Thyroid gland (tissue), 4 donors: Measurements from ENCODE around the gene KCNS3.

Source experiments
- POLR2A ChIP-seq, 2 donors: fragments of 450-650 bp; IDR thresholded peaks; one replicate each; pipeline ENCODE4 v1.6.1; 2017; ENCODE audit warnings: antibody characterized with exemption in 2 of 2, mild to moderate bottlenecking in 2 of 2, moderate library complexity in 1 of 2
- TF ChIP-seq, protein P1 (sequence below), 6 experiments: fragments of 200-600 bp in 3 of 6; fragments of 450-650 bp in 3 of 6; sonication (generic) in 3 of 6; IDR thresholded peaks; one replicate each; pipeline ENCODE4 v1.5.1; 2016 to 2019; ENCODE audit warnings: antibody characterized with exemption in 6 of 6, mild to moderate bottlenecking in 2 of 6, inconsistent platforms in 1 of 6, moderate library complexity in 1 of 6

DNA sequence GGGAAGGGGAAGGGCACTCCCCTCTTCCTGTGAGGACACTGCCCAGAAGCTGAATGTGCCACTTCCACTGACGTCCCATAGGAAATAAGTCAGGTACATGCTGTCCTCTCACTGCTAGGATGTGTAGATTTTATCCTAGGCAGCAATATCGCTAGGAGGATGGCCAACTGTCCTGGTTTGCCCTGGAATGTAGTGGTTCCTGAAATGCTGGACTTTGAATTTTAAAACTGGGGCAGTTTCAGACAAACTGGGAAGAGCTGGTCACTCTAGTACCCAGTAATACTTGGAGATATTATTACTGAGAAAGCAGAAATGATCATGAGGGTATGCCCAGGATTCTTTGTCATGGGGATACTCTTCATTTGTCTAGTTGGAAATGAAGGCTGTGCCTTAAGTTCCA is 5.4 kb upstream of the KCNS3 start:
- TF ChIP-seq, protein P1, sequence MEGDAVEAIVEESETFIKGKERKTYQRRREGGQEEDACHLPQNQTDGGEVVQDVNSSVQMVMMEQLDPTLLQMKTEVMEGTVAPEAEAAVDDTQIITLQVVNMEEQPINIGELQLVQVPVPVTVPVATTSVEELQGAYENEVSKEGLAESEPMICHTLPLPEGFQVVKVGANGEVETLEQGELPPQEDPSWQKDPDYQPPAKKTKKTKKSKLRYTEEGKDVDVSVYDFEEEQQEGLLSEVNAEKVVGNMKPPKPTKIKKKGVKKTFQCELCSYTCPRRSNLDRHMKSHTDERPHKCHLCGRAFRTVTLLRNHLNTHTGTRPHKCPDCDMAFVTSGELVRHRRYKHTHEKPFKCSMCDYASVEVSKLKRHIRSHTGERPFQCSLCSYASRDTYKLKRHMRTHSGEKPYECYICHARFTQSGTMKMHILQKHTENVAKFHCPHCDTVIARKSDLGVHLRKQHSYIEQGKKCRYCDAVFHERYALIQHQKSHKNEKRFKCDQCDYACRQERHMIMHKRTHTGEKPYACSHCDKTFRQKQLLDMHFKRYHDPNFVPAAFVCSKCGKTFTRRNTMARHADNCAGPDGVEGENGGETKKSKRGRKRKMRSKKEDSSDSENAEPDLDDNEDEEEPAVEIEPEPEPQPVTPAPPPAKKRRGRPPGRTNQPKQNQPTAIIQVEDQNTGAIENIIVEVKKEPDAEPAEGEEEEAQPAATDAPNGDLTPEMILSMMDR (IDR thresholded peaks at IDR 0.05), result no peak
- TF ChIP-seq POLR2A (IDR thresholded peaks at IDR 0.05), result no peak
